GM12891 (cell line): ENCODE measurements around the gene PLCL1.

ENCODE experiments used
- POLR2A ChIP-seq: IDR thresholded peaks from 2 replicates; pipeline ENCODE4 v1.6.1; 2011; ENCODE audit warnings: low read depth, low read length, control low read depth
- POLR2AphosphoS5 ChIP-seq: IDR thresholded peaks from 2 replicates; pipeline ENCODE4 v1.6.1; 2011; ENCODE audit warnings: low read depth, low read length, control low read depth
- SPI1 ChIP-seq: IDR thresholded peaks from 2 replicates; pipeline ENCODE4 v1.6.1; 2011; ENCODE audit warnings: low read depth, low read length, control low read depth

GRCh38 chr2:198000417-198000816 is 196.0 kb downstream of the PLCL1 start:
- TF ChIP-seq POLR2A (no peak), POLR2AphosphoS5 (no peak), SPI1 (no peak)
